A673 (cell line): Measurements from ENCODE around the gene GPR27. TPM values are rescaled to one million over a fixed set of nuclear protein-coding genes. Genes with fewer than 3 reads are reported as not detected.

ENCODE experiments used
- BruUV-seq: library from RNA; stranded (reverse); fragments of 400-500 nt; replicated peaks from 2 replicates; lab custom pipeline; 2021; lab: Mats Ljungman, UMichigan
- CTCF ChIA-PET: fragments of 300-600 bp; sonication (Branson Sonifier 250); formaldehyde crosslinking; loops from one replicate; lab custom pipeline; 2022; ENCODE audit warnings: antibody characterized with exemption; lab: Charles Lee
- POLR2A ChIA-PET: fragments of 300-600 bp; sonication (Branson Sonifier 250); formaldehyde crosslinking; loops from one replicate; lab custom pipeline; 2022; ENCODE audit warnings: antibody characterized with exemption; ENCODE audit not compliant: low non-redundant PET; lab: Charles Lee
- DNase-seq: peaks from one replicate; pipeline ENCODE4 v3.0.0-alpha.2; 2015; ENCODE audit warnings: low spot score
- H3K27ac ChIP-seq: fragments of 200-600 bp; sonication (generic); 2 replicates; pipeline ENCODE4 v1.5.1; 2016; ENCODE audit warnings: mixed run types, low read depth, mild to moderate bottlenecking, mixed read lengths, antibody characterized with exemption, low read length; ENCODE audit not compliant: poor library complexity, severe bottlenecking
- H3K27me3 ChIP-seq: fragments of 200-600 bp; sonication (generic); replicated peaks from 2 replicates; pipeline ENCODE4 v1.6.1; 2017; ENCODE audit warnings: mixed run types, low read depth, mild to moderate bottlenecking, mixed read lengths, antibody characterized with exemption, low read length; ENCODE audit not compliant: insufficient read depth, poor library complexity
- H3K36me3 ChIP-seq: fragments of 200-600 bp; sonication (generic); 2 replicates; pipeline ENCODE4 v1.6.1; 2016; ENCODE audit warnings: mixed run types, mild to moderate bottlenecking, mixed read lengths, antibody characterized with exemption, low read length; ENCODE audit not compliant: insufficient read depth, poor library complexity, severe bottlenecking
- H3K4me1 ChIP-seq: fragments of 200-600 bp; sonication (generic); 2 replicates; pipeline ENCODE4 v1.6.1; 2017; ENCODE audit warnings: mixed run types, mild to moderate bottlenecking, mixed read lengths, antibody characterized with exemption, low read length; ENCODE audit not compliant: insufficient read depth, poor library complexity, severe bottlenecking
- H3K4me3 ChIP-seq: fragments of 200-600 bp; sonication (generic); 2 replicates; pipeline ENCODE4 v1.5.1; 2016; ENCODE audit warnings: low read depth, mixed run types, mild to moderate bottlenecking, mixed read lengths, low read length; ENCODE audit not compliant: poor library complexity, severe bottlenecking
- H3K9me3 ChIP-seq: fragments of 200-600 bp; sonication (generic); 2 replicates; pipeline ENCODE4 v1.6.1; 2016; ENCODE audit warnings: mixed run types, low read depth, mild to moderate bottlenecking, mixed read lengths, antibody characterized with exemption, low read length; ENCODE audit not compliant: poor library complexity, severe bottlenecking
- CTCF ChIP-seq: fragments of 300-800, 200-600 bp; sonication (generic); conservative IDR thresholded peaks from 2 replicates; pipeline ENCODE4 v1.5.1; 2017; ENCODE audit warnings: low read depth, mild to moderate bottlenecking, antibody characterized with exemption, low read length, moderate library complexity, mixed read lengths
- EZH2 ChIP-seq: fragments of 200-600 bp; sonication (generic); IDR thresholded peaks from 2 replicates; pipeline ENCODE4 v1.6.1; 2017; ENCODE audit warnings: borderline replicate concordance, low read depth, mild to moderate bottlenecking, mixed read lengths, antibody characterized with exemption, low read length; ENCODE audit not compliant: poor library complexity, severe bottlenecking
- intact Hi-C: fragments of 100-400 bp; cut with micrococcal nuclease; formaldehyde crosslinking; loops from one replicate; pipeline ENCODE4 v1.10.0; 2022; ENCODE audit not compliant: unreplicated experiment
- total RNA-seq: library from RNA; stranded (reverse); gene quantifications from 2 replicates; pipeline ENCODE4 v1.2.3, GENCODE V29; 2021

Gene GPR27
- total RNA-seq, 1 experiment from 2014 or later: 6.4 TPM

GRCh38 chr3:71780430-71780829 is 26.8 kb downstream of the GPR27 start:
- H3K27me3 ChIP-seq: peaks cover 22% of the 10 kb centered on the region
- TF ChIP-seq EZH2 (no peak), CTCF (no peak)

DNA sequence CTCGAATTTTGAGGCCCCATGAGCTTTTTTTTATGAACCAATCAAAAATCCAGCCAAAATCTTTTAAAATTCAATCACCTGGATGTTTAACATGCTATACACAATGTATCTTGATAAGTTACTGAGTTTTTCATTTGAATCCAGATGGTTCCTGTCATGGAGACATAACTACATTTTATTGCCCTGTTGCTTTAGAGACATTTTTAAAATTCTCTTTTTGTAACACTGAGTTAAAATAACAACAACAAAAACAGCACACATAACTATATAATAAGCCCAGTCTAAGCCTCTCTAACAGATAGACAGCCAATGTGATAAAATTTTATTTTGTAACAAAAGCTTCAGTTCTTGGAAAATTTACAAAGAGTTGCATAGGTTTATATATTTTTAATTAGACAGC is 29.5 kb downstream of the GPR27 start:
- Histone ChIP-seq H3K27me3 (peaks cover 30% of the 10 kb centered on the region), H3K4me3 (no peak overlapping the region), H3K27ac (no peak overlapping the region), H3K36me3 (no peaks in the 10 kb centered on the region), H3K9me3 (no peaks in the 10 kb centered on the region), H3K4me1 (peaks cover 10% of the 10 kb centered on the region)
- no TSS peak for BruUV-seq
- intact Hi-C loops: no loop called here
- no peak for TF ChIP-seq CTCF
- TF ChIP-seq EZH2: no peak
- POLR2A ChIA-PET: no interaction called here
- CTCF ChIA-PET: no interaction called here
- no peak for DNase-seq

More at GRCh38 chr3:71780430-71780829, 26.8 kb downstream of the GPR27 start:
- no peak overlapping the region for H3K4me3 ChIP-seq
- no peak overlapping the region for H3K27ac ChIP-seq
- no peaks in the 10 kb centered on the region for H3K9me3 ChIP-seq
- H3K36me3 ChIP-seq: no peaks in the 10 kb centered on the region
- intact Hi-C loops: no loop called here
- DNase-seq: no peak
- peaks cover 10% of the 10 kb centered on the region for H3K4me1 ChIP-seq
- ChIA-PET POLR2A (no interaction called here), CTCF (no interaction called here)
- no TSS peak for BruUV-seq

DNA sequence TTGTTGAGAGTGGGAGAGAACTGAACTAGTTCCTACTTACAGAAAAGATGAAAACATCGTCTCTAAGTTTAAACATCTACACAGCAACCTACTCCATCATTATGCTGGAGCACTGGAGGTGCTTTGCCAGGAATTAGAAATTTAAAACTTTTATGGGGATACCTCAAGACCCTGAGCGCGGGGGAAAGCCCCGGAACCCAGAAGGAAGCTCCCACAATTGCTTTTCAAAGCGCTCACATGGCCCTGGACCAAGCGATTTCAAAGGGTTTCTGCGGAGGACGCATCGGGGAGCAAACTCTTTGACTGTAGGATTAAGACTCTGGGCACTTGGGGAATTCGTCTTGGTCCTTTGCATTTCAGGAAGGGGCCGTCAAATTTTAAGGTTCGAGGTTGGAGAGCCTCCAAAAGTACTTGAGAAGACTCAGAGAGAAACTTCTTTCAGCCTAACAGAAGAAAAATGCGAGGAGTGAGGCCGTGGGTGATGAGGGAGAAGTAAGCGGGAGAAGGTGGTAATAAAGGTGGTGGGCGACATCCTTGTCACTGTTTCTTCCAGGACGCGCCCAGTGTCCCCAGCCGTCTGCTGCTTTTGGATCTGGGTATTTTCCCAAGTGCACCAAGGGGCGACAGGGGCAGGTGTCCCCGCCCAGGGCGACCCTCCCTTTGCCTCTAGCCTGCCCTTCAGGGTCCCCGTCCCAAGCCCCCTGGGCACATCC is 30.7 kb downstream of the GPR27 start:
- H3K9me3 ChIP-seq: no peaks in the 10 kb centered on the region
- ChIA-PET CTCF (no interaction called here), POLR2A (no interaction called here)
- TF ChIP-seq EZH2 (no peak), CTCF (no peak)
- H3K4me1 ChIP-seq: peaks cover 9% of the 10 kb centered on the region
- DNase-seq: no peak
- H3K36me3 ChIP-seq: no peaks in the 10 kb centered on the region
- no peak overlapping the region for H3K27ac ChIP-seq
- H3K27me3 ChIP-seq: peaks cover 30% of the 10 kb centered on the region
- intact Hi-C loops: no loop called here
- peak overlapping the region; percentile 48 for H3K4me3 ChIP-seq
- BruUV-seq: no TSS peak
